Glomerular visceral epithelial cell (primary cell): Measurements from ENCODE around the gene MARS1.

Experiments used
- DNase-seq: peaks from one replicate; pipeline ENCODE4 v3.0.0-alpha.2; 2016; ENCODE audit errors: extremely low spot score

MARS1 gene

GRCh38 chr12:57456737-57457490 is 31.0 kb upstream of the MARS1 start:
- no peak for DNase-seq

- DNase-seq, result no peak
These were observed 29.2 kb upstream of the MARS1 start for GRCh38 chr12:57458665-57459054.

- peak; percentile 96 for DNase-seq
These were observed 28.7 kb upstream of the MARS1 start for GRCh38 chr12:57459055-57459749.

GRCh38 chr12:57459750-57460467 is 28.0 kb upstream of the MARS1 start, which contains the start of gene GLI1:
TSS of gene GLI1 (plus strand) at chr12:57459785. CDS start at chr12:57463692, 3,907 bp downstream.
- no peak for DNase-seq

GRCh38 chr12:57460468-57460784 is 27.4 kb upstream of the MARS1 start:
- DNase-seq, result no peak

GRCh38 chr12:57460841-57461275 is 27.0 kb upstream of the MARS1 start:
- no peak for DNase-seq

GRCh38 chr12:57461276-57461916 is 26.5 kb upstream of the MARS1 start:
- peak; percentile 62 for DNase-seq

- no peak for DNase-seq
These were observed 26.0 kb upstream of the MARS1 start for GRCh38 chr12:57461917-57462250.

- DNase-seq, result peak; percentile 89
These were observed 25.5 kb upstream of the MARS1 start for GRCh38 chr12:57462251-57462911.

GRCh38 chr12:57462912-57463253 is 25.0 kb upstream of the MARS1 start:
- DNase-seq, result no peak

- DNase-seq, result no peak
These were observed 23.3 kb upstream of the MARS1 start for GRCh38 chr12:57464569-57464968.

- no peak for DNase-seq
These were observed 22.7 kb upstream of the MARS1 start for GRCh38 chr12:57465030-57465746.

- no peak for DNase-seq
These were observed 21.9 kb upstream of the MARS1 start for GRCh38 chr12:57465747-57466505.

- DNase-seq, result no peak
These were observed 20.5 kb upstream of the MARS1 start for GRCh38 chr12:57467212-57467874.

GRCh38 chr12:57467915-57468314 is 20.0 kb upstream of the MARS1 start:
- DNase-seq, result no peak

GRCh38 chr12:57469296-57470164 is 18.3 kb upstream of the MARS1 start:
- DNase-seq, result no peak

- no peak for DNase-seq
These were observed 17.4 kb upstream of the MARS1 start for GRCh38 chr12:57470286-57470969.

- no peak for DNase-seq
These were observed 16.8 kb upstream of the MARS1 start for GRCh38 chr12:57470970-57471656.
